CD4-positive, alpha-beta T cell treated with Interleukin-17A for 4 hours (primary cell): ENCODE measurements around the gene U2AF2.

Source experiments
- DNase-seq: peaks from one replicate; pipeline ENCODE4 v3.0.0-alpha.2; 2020; ENCODE audit warnings: mixed read lengths

The U2AF2 gene

GRCh38 chr19:55660404-55660803 is 5.6 kb downstream of the U2AF2 start:
- DNase-seq: no peak

GRCh38 chr19:55660991-55661390 is 6.2 kb downstream of the U2AF2 start:
- DNase-seq: no peak

- no peak for DNase-seq
These were observed 7.0 kb downstream of the U2AF2 start for GRCh38 chr19:55661826-55662225.

GRCh38 chr19:55663846-55664536 is 9.2 kb downstream of the U2AF2 start:
- DNase-seq: no peak

- no peak for DNase-seq
These were observed 11.6 kb downstream of the U2AF2 start for GRCh38 chr19:55666343-55667005.

GRCh38 chr19:55667006-55667381 is 12.2 kb downstream of the U2AF2 start:
- no peak for DNase-seq

GRCh38 chr19:55667511-55667910 is 12.7 kb downstream of the U2AF2 start:
- no peak for DNase-seq

GRCh38 chr19:55667958-55668357 is 13.1 kb downstream of the U2AF2 start:
- no peak for DNase-seq

- no peak for DNase-seq
These were observed 13.9 kb downstream of the U2AF2 start for GRCh38 chr19:55668603-55669348.

- DNase-seq: no peak
These were observed 14.8 kb downstream of the U2AF2 start for GRCh38 chr19:55669418-55670279.

GRCh38 chr19:55670280-55671053 is 15.6 kb downstream of the U2AF2 start:
- peak; percentile 21 for DNase-seq

- DNase-seq: no peak
These were observed 16.2 kb downstream of the U2AF2 start for GRCh38 chr19:55671054-55671378.

- DNase-seq: no peak
These were observed 17.6 kb downstream of the U2AF2 start for GRCh38 chr19:55672418-55672817.

GRCh38 chr19:55673465-55673864 is 18.6 kb downstream of the U2AF2 start:
- no peak for DNase-seq

GRCh38 chr19:55673889-55674288 is 19.1 kb downstream of the U2AF2 start:
- DNase-seq: no peak

- DNase-seq: no peak
These were observed 19.6 kb downstream of the U2AF2 start for GRCh38 chr19:55674459-55674840.

- peak; percentile 98 for DNase-seq
These were observed 20.2 kb downstream of the U2AF2 start, which contains the start of gene EPN1 for GRCh38 chr19:55674841-55675660. TSS of gene EPN1 (plus strand) at chr19:55675226. CDS start at chr19:55678628, 3,402 bp downstream.

GRCh38 chr19:55675661-55676354 is 21.0 kb downstream of the U2AF2 start:
- DNase-seq: no peak

- DNase-seq: no peak
These were observed 21.5 kb downstream of the U2AF2 start for GRCh38 chr19:55676383-55676782.

GRCh38 chr19:55676889-55677505 is 22.2 kb downstream of the U2AF2 start:
- DNase-seq: no peak
